Neuronal stem cell (in vitro differentiated cells): ENCODE measurements around the gene MTCH1.

ENCODE experiments used
- DNase-seq: peaks from one replicate; pipeline ENCODE4 v3.0.0-alpha.2; 2013; ENCODE audit warnings: low spot score
- H2AFZ ChIP-seq: one replicate; pipeline ENCODE4 v1.6.1; 2013; ENCODE audit warnings: mild to moderate bottlenecking, low read length, inconsistent platforms
- H2AK5ac ChIP-seq: 2 replicates; pipeline ENCODE4 v1.6.1; 2013; ENCODE audit warnings: low read depth, mild to moderate bottlenecking, inconsistent platforms, low read length, moderate library complexity, mixed read lengths
- H2BK120ac ChIP-seq: 2 replicates; pipeline ENCODE4 v1.6.1; 2013; ENCODE audit warnings: low read depth, mild to moderate bottlenecking, inconsistent platforms, low read length, moderate library complexity, mixed read lengths
- H2BK12ac ChIP-seq: one replicate; pipeline ENCODE4 v1.6.1; 2013; ENCODE audit warnings: low read length, inconsistent platforms
- H2BK15ac ChIP-seq: 2 replicates; pipeline ENCODE4 v1.6.1; 2013; ENCODE audit warnings: mild to moderate bottlenecking, low read length, inconsistent platforms, mixed read lengths
- H2BK5ac ChIP-seq: one replicate; pipeline ENCODE4 v1.6.1; 2013; ENCODE audit warnings: inconsistent platforms, mild to moderate bottlenecking, low read length, moderate library complexity
- H3K14ac ChIP-seq: one replicate; pipeline ENCODE4 v1.6.1; 2013; ENCODE audit warnings: low read length, inconsistent platforms
- H3K18ac ChIP-seq: 2 replicates; pipeline ENCODE4 v1.6.1; 2013; ENCODE audit warnings: low read length, inconsistent platforms
- H3K23ac ChIP-seq: 2 replicates; pipeline ENCODE4 v1.6.1; 2013; ENCODE audit warnings: low read depth, mild to moderate bottlenecking, mixed read lengths, low read length, inconsistent platforms; ENCODE audit not compliant: poor library complexity
- H3K27ac ChIP-seq: replicated peaks from 3 replicates; pipeline ENCODE4 v1.5.1; 2013; ENCODE audit warnings: low read length, inconsistent platforms
- H3K27me3 ChIP-seq, 3 experiments: 2 replicates each; pipeline ENCODE4 v1.6.1; 2013; ENCODE audit warnings: low read length in 3 of 3, mild to moderate bottlenecking in 2 of 3, inconsistent platforms in 1 of 3, low read depth in 1 of 3, mixed read lengths in 1 of 3, moderate library complexity in 1 of 3; ENCODE audit not compliant: control insufficient read depth in 3 of 3, insufficient read depth in 3 of 3
- H3K36me3 ChIP-seq, 2 donors: replicated peaks in 1 of 2; 2 replicates each; pipeline ENCODE4 v1.6.1; 2013; ENCODE audit warnings: low read length in 2 of 2; ENCODE audit not compliant: control insufficient read depth in 2 of 2, insufficient read depth in 2 of 2
- H3K4ac ChIP-seq: 2 replicates; pipeline ENCODE4 v1.6.1; 2013; ENCODE audit warnings: inconsistent platforms, mild to moderate bottlenecking, low read length, moderate library complexity
- H3K4me1 ChIP-seq, 2 donors: 1 replicate in 1 of 2; 2 replicates in 1 of 2; pipeline ENCODE4 v1.6.1; 2013; ENCODE audit warnings: low read length in 2 of 2, low read depth in 1 of 2; ENCODE audit not compliant: control insufficient read depth in 2 of 2, insufficient read depth in 1 of 2
- H3K4me2 ChIP-seq: one replicate; pipeline ENCODE4 v1.6.1; 2013; ENCODE audit warnings: mild to moderate bottlenecking, low read length, inconsistent platforms; ENCODE audit not compliant: insufficient read depth, poor library complexity, severe bottlenecking
- H3K4me3 ChIP-seq, 2 donors: 2 replicates each; pipeline ENCODE4 v1.5.1; 2013; ENCODE audit warnings: low read length in 2 of 2, mild to moderate bottlenecking in 2 of 2, inconsistent platforms in 1 of 2, moderate library complexity in 1 of 2
- H3K79me1 ChIP-seq: one replicate; pipeline ENCODE4 v1.6.1; 2013; ENCODE audit warnings: low read depth, mild to moderate bottlenecking, inconsistent platforms, low read length, moderate library complexity
- H3K9ac ChIP-seq: one replicate; pipeline ENCODE4 v1.6.1; 2013; ENCODE audit warnings: mild to moderate bottlenecking, low read depth, low read length, inconsistent platforms; ENCODE audit not compliant: poor library complexity
- H3K9me3 ChIP-seq, 2 donors: replicated peaks in 1 of 2; 2 replicates each; pipeline versions ENCODE3 to v1.6.1; 2013; ENCODE audit warnings: low read length in 2 of 2, mild to moderate bottlenecking in 2 of 2, inconsistent platforms in 1 of 2, low read depth in 1 of 2, mixed read lengths in 1 of 2, moderate library complexity in 1 of 2; ENCODE audit not compliant: control insufficient read depth in 2 of 2, insufficient read depth in 1 of 2
- H4K8ac ChIP-seq: one replicate; pipeline ENCODE4 v1.6.1; 2013; ENCODE audit warnings: low read depth, mild to moderate bottlenecking, inconsistent platforms, low read length, moderate library complexity
- H4K91ac ChIP-seq: one replicate; pipeline ENCODE4 v1.6.1; 2013; ENCODE audit warnings: low read length, low read depth, mild to moderate bottlenecking, inconsistent platforms; ENCODE audit not compliant: poor library complexity
- WGBS, 2 donors: extraction: QIAGEN DNeasy Blood & Tissue Kit; methylation state at CpG; one replicate each; pipeline ENCODE4 v1.1.7; 2013; ENCODE audit warnings: missing lambda C conversion rate in 2 of 2, mixed read lengths in 1 of 2; ENCODE audit not compliant: insufficient read length in 2 of 2, insufficient replicate concordance in 1 of 2; ENCODE audit errors: extremely low coverage in 2 of 2; 5-methylcytosine and 5-hydroxymethylcytosine counted together

The MTCH1 gene

DNA sequence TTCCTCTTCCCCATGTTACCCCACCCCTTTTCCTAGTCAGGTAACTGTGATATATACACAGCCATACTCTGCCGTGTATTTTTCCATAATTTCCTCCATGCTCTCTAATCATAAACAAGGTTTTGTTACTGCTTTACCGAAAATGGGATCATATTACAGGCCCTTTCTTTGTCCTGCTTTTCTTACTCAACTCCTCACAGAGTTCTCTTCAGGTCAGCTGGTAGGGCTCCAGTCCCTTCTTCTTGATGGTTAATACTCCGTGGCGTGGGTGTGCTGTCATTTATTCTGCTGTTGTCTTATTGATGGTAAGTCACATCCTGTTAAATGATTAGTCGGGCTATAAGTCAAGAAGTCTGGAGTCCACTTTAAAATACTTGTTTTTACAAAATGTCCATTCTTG, 56.4 kb downstream of the MTCH1 start:
- H3K4ac ChIP-seq = no peak overlapping the region
- no peak overlapping the region for H2BK12ac ChIP-seq
- H3K23ac ChIP-seq = no peak overlapping the region
- no peak overlapping the region for H3K9ac ChIP-seq
- no peak overlapping the region for H4K91ac ChIP-seq
- no peak overlapping the region for H2BK15ac ChIP-seq
- no peaks in the 10 kb centered on the region for H3K79me1 ChIP-seq
- H2BK120ac ChIP-seq = no peak overlapping the region
- no peaks in the 10 kb centered on the region for H3K27me3 ChIP-seq
- H2AFZ ChIP-seq = no peak overlapping the region
- no peak overlapping the region for H2BK5ac ChIP-seq
- H3K18ac ChIP-seq = no peak overlapping the region
- H3K36me3 ChIP-seq = no peaks in the 10 kb centered on the region
- no peak overlapping the region for H4K8ac ChIP-seq
- peaks cover 0 to 4% of the 10 kb centered on the region in 2 donors for H3K4me1 ChIP-seq
- H3K9me3 ChIP-seq = no peaks in the 10 kb centered on the region
- DNase-seq = no peak
- no peak overlapping the region for H3K14ac ChIP-seq
- no peak overlapping the region for H2AK5ac ChIP-seq
- H3K4me3 ChIP-seq = no peak overlapping the region
- no peak overlapping the region for H3K27ac ChIP-seq
- no peak overlapping the region for H3K4me2 ChIP-seq
- WGBS, 2 donors = no CpG with 5 or more reads among the region's 5 CpGs

DNA sequence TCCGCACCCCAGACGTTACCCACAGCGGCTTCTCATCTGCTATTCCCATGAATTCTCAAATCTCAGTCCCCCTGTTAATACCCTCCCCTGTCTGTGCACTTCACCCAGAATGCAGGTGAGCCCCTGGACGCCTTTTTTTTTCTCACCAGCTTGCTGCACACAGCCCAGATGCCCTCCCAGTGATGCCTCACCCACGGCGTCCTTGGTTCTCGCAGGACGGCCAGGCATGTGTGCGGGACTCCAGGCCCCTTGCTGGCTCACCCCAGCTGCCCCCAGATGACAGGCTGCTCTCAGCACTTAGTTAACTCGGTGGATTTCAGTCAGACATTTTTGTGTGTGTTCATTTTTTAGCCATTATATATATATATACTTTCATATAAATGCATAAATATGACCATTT, 56.8 kb downstream of the MTCH1 start:
- no peak overlapping the region for H3K9ac ChIP-seq
- H3K9me3 ChIP-seq = no peaks in the 10 kb centered on the region
- peaks cover 0 to 4% of the 10 kb centered on the region in 2 donors for H3K4me1 ChIP-seq
- no peak overlapping the region for H2BK120ac ChIP-seq
- H4K8ac ChIP-seq = no peak overlapping the region
- H2AFZ ChIP-seq = no peak overlapping the region
- no peak overlapping the region for H3K14ac ChIP-seq
- H3K27ac ChIP-seq = no peak overlapping the region
- no peak overlapping the region for H3K4me2 ChIP-seq
- no peak overlapping the region for H3K23ac ChIP-seq
- no peaks in the 10 kb centered on the region for H3K79me1 ChIP-seq
- H2BK5ac ChIP-seq = no peak overlapping the region
- peak overlapping the region; percentile 57 for H3K18ac ChIP-seq
- no peak overlapping the region for H4K91ac ChIP-seq
- H3K4ac ChIP-seq = no peak overlapping the region
- peak overlapping the region in 1 of 2 donors; percentile 44 for H3K4me3 ChIP-seq
- no peak overlapping the region for H2BK15ac ChIP-seq
- no peak for DNase-seq
- H2BK12ac ChIP-seq = no peak overlapping the region
- no peak overlapping the region for H2AK5ac ChIP-seq
- no peaks in the 10 kb centered on the region for H3K27me3 ChIP-seq
- WGBS, 2 donors = no CpG with 5 or more reads among the region's 10 CpGs
- no peaks in the 10 kb centered on the region for H3K36me3 ChIP-seq

DNA sequence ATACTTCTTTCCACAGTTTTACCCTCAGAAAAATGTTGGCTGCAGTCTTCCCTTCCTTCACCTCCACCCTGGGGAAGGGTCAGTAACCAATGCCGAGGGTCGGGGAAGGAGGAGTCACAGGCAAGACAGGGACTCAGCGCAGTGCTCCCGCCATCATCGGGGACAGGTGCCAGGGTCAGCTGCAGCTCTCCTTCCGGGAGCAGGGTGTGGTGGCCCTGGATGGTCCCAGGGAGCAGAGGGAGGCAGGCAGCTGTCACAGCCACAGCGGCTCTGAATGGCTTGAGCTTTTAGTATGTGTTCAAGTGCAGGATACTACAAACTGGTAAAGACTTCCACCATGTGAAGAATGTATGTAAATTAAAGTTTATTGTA, 57.5 kb downstream of the MTCH1 start:
- Histone ChIP-seq H3K79me1 (no peaks in the 10 kb centered on the region), H3K27ac (no peak overlapping the region), H3K23ac (no peak overlapping the region), H3K27me3 (no peaks in the 10 kb centered on the region), H2BK15ac (no peak overlapping the region), H3K4ac (no peak overlapping the region), H2AFZ (no peak overlapping the region), H3K36me3 (peaks cover 0 to 4% of the 10 kb centered on the region in 2 donors), H3K14ac (no peak overlapping the region), H3K4me3 (no peak overlapping the region), H2BK12ac (no peak overlapping the region), H3K4me2 (no peak overlapping the region), H3K4me1 (peaks cover 0 to 4% of the 10 kb centered on the region in 2 donors), H3K9ac (no peak overlapping the region), H4K91ac (no peak overlapping the region), H3K18ac (no peak overlapping the region), H2BK120ac (no peak overlapping the region), H3K9me3 (no peaks in the 10 kb centered on the region), H2BK5ac (no peak overlapping the region), H4K8ac (no peak overlapping the region), H2AK5ac (no peak overlapping the region)
- no peak for DNase-seq
- no CpG with 5 or more reads among the region's 7 CpGs for WGBS, 2 donors

DNA sequence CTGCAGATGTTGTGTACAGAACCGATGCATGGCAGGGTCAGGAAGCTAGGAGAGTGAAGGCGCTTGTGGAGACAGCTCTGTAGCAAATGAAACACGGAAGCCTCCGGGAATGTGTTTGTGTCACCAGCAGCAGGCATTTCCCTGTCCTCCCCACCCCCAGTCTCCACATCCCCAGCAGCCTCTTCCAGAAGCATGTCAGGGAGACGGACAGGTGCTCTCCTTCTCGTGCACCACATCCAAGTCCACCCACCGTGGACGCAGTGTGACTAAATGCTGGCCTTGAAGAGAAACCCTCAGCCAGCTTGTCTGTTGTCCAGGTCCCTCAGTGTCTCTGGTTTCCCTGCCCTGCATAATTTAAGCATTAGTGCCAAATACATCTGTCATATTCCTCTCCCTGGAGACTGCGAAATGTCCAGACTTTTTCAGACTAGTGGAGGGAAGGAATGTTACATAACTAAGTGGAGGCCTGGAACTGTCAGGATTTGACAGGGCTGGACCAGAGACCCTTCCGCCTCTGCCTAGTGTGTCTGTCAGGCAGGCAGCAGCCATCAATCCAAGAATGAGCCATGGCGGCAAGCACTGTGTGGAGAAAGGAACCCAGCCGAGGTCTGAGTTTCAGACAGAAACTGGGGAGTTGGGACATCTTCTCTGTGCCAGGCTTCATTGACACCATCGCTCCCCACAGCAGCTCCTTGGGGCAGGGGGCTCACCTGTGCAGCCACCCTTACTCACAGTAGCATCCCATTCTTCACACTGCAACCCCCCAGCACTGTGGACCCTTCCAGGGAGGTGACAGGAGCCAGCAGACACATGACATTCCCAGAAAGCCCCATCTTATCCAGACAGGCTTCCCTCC, 58.1 kb downstream of the MTCH1 start:
- no peak overlapping the region for H2BK12ac ChIP-seq
- no peak overlapping the region for H3K4me3 ChIP-seq
- no peak overlapping the region for H4K8ac ChIP-seq
- no peaks in the 10 kb centered on the region for H3K79me1 ChIP-seq
- no CpG with 5 or more reads among the region's 13 CpGs for WGBS, 2 donors
- no peak overlapping the region for H3K4me2 ChIP-seq
- DNase-seq = no peak
- peak overlapping the region; percentile 25 for H3K18ac ChIP-seq
- H2BK5ac ChIP-seq = no peak overlapping the region
- H4K91ac ChIP-seq = no peak overlapping the region
- H3K36me3 ChIP-seq = peaks cover 0 to 6% of the 10 kb centered on the region in 2 donors
- no peak overlapping the region for H3K23ac ChIP-seq
- H3K27me3 ChIP-seq = no peaks in the 10 kb centered on the region
- no peak overlapping the region for H3K4ac ChIP-seq
- no peak overlapping the region for H2AFZ ChIP-seq
- no peak overlapping the region for H2BK15ac ChIP-seq
- no peak overlapping the region for H2BK120ac ChIP-seq
- H3K27ac ChIP-seq = no peak overlapping the region
- peaks cover 0 to 4% of the 10 kb centered on the region in 2 donors for H3K4me1 ChIP-seq
- H3K9ac ChIP-seq = no peak overlapping the region
- H3K9me3 ChIP-seq = no peaks in the 10 kb centered on the region
- H3K14ac ChIP-seq = no peak overlapping the region
- no peak overlapping the region for H2AK5ac ChIP-seq
